ENCODE data around the gene C1QB.

Gene C1QB

GRCh38 chr1:22619252-22619651 lies 33.8 kb upstream of the C1QB start:
- in situ Hi-C loops (cut with MboI; ENCODE audit: low pct_unique_long_range_greater_than_20kb, low sequenced_read_pairs, unreplicated experiment), result no loop called here
- no peak for DNase-seq (ENCODE audit: low spot score)
- no peak for TF ChIP-seq CTCF (IDR thresholded peaks at IDR 0.05; ENCODE audit: extremely low read depth, insufficient read depth, missing control alignments)

DNA sequence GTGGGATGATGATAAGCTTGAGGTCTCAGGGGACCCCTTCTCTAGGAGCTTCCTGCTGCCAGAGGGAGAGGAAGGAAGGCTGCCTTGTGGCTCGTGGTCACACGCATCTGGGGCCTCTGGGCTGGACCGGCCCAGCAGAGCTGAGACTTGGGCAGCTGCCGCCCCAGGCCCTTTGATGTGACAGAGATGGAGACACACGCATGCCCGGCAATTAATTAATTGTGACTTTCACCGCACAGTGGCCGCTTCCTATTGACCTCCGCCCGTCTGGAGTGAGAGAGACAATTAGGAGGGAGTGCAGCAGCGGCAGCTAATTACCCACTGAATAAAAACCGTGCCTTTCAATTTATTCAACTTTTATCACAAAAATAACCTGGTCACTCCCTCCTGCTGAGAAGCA lies 33.2 kb upstream of the C1QB start:
- no peak for TF ChIP-seq CTCF (IDR thresholded peaks at IDR 0.05; ENCODE audit: extremely low read depth, insufficient read depth, missing control alignments)

DNA sequence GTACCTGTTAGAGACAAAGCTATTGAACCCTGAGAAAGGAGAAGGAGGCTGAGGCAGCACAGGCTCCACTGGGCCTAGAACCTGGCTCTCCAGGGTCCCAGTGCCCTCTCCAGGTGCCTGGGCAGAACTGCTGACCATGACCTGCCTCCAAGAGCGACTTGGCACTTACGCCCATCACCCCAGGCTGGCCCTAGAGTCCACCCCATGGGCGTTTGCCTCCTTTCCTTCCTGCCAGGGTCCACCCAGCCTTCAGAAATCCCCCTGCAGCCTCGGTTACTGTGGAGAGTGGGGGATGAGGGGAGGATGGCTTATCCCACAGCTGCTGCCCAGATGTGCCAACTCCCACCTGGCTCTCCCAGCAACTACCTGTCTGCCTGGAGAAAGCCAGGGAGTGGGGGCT lies 31.3 kb upstream of the C1QB start:
- DNase-seq (ENCODE audit: low spot score), result no peak
- in situ Hi-C loops (cut with MboI; ENCODE audit: low pct_unique_long_range_greater_than_20kb, low sequenced_read_pairs, unreplicated experiment), result no loop called here
- TF ChIP-seq CTCF (IDR thresholded peaks at IDR 0.05; ENCODE audit: extremely low read depth, insufficient read depth, missing control alignments), result no peak

More for the DNA sequence above, 33.2 kb upstream of the C1QB start:
- in situ Hi-C loops (cut with MboI; ENCODE audit: low pct_unique_long_range_greater_than_20kb, low sequenced_read_pairs, unreplicated experiment), result no loop called here
- no peak for DNase-seq (ENCODE audit: low spot score)

- DNase-seq (ENCODE audit: low spot score), result no peak
These were observed 27.6 kb upstream of the C1QB start for GRCh38 chr1:22625262-22625925.

DNA sequence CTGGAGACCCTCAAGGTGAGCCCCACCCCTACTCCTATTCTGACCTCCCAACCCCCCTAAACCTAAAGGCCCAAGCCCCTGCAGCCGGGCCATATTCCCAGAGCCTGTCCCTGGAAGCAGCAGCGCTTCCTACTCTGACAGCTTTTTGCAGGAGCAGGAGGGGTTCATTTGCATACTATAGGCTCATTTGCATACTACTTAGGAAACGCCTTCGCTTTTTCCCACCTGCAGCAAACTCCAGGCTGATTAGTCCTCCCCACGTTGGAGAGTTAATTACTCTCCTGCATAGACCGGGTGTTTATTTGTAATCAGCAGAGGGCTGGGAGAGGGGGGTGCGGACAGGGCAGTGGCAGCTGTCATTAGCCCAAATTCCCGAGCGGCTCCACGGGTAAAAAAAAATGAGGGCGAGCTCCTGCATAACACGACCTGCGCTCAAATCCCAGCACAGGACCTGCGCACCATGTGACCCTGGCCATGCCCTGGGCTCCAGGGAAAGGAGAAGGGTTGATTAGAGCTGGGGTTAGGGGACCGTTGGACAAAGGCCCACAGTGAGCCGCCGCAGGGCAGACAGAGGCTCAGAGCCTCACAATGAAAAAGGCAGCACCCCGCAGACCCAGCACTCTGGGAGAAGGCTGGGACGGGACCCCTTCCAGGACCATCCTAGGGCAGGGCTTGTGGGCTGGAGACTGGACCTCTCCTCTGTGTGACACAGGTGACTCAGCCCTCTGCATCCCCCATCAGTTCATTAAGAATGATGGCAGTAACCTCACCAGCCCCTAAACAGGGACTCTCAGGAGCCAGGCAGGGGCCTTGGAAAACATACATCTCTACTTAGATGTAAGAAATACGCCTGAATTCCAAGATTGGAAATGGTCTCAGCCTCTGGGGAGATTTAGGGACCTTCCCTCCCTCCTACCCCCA lies 26.5 kb upstream of the C1QB start:
- TF ChIP-seq CTCF (IDR thresholded peaks at IDR 0.05; ENCODE audit: extremely low read depth, insufficient read depth, missing control alignments), result no peak
- DNase-seq (ENCODE audit: low spot score), result no peak
- in situ Hi-C loops (cut with MboI; ENCODE audit: low pct_unique_long_range_greater_than_20kb, low sequenced_read_pairs, unreplicated experiment), result loop anchor here (25.0 kb wide), 2 partner anchors 214 to 489 kb away; partner anchors contain the start of gene WNT4

More at GRCh38 chr1:22625262-22625925, 27.6 kb upstream of the C1QB start:
- no peak for TF ChIP-seq CTCF (IDR thresholded peaks at IDR 0.05; ENCODE audit: extremely low read depth, insufficient read depth, missing control alignments)
- in situ Hi-C loops (cut with MboI; ENCODE audit: low pct_unique_long_range_greater_than_20kb, low sequenced_read_pairs, unreplicated experiment), result loop anchor here (25.0 kb wide), 2 partner anchors 213 to 488 kb away; partner anchors contain the start of gene WNT4

DNA sequence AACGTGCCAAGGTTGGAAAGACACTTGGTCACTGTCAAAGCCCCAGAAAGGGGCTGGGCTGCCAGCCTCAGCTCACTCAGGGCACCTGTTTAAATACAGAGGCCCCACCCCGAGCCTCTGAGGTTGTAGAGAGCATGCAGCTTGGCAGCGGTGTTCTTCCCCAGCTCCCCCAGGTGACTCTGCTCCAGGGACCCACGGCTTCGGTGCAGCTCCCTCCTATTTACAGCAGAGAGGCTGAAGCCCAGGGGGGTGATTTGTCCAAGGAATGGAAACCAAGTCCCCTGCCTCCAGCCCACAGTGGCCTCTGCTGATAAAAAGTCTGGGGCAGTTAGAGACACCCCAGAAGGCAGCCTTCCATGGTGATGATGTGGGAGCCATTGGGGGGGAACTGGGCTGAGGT lies 25.7 kb upstream of the C1QB start:
- no peak for DNase-seq (ENCODE audit: low spot score)
- TF ChIP-seq CTCF (IDR thresholded peaks at IDR 0.05; ENCODE audit: extremely low read depth, insufficient read depth, missing control alignments), result no peak
- in situ Hi-C loops (cut with MboI; ENCODE audit: low pct_unique_long_range_greater_than_20kb, low sequenced_read_pairs, unreplicated experiment), result loop anchor here (25.0 kb wide), 2 partner anchors 215 to 490 kb away; partner anchors contain the start of gene WNT4

All from GM13977 (cell line).